ENCODE data around the gene AGAP3.

The AGAP3 gene

DNA sequence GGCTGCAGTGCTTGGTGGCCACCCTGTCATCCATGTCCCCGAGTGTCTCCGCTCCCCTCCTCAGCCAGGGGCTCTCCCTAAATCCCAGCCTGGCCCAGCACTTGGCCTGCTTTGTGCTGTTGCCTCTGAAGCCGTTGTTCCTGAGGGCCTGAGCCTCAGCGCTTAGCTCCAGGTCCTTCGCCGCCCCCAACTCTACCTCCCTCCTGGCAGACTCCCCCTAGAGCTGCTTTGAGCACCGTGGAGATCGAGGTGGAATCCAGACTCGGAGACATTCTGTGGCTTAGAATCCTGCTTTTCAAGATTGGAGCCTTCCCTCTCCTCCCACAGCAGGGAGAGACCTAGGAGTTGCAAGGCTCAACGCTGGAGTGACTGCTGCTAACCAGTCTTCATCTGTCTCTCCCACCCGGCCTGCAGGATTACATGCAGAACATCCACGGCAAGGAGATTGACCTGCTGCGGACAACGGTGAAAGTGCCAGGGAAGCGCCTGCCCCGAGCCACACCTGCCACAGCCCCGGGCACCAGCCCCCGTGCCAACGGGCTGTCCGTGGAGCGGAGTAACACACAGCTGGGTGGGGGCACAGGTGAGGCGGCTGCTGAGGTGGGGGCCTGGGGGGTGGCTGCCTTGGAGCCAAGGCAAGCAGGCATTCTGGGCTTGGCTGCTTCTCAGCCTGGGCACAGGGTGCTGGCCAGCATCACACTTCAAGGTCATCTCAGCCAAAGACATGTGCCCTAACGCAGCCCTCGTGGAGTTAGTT lies 47.9 kb downstream of the AGAP3 start:
- TF ChIP-seq, protein P1, sequence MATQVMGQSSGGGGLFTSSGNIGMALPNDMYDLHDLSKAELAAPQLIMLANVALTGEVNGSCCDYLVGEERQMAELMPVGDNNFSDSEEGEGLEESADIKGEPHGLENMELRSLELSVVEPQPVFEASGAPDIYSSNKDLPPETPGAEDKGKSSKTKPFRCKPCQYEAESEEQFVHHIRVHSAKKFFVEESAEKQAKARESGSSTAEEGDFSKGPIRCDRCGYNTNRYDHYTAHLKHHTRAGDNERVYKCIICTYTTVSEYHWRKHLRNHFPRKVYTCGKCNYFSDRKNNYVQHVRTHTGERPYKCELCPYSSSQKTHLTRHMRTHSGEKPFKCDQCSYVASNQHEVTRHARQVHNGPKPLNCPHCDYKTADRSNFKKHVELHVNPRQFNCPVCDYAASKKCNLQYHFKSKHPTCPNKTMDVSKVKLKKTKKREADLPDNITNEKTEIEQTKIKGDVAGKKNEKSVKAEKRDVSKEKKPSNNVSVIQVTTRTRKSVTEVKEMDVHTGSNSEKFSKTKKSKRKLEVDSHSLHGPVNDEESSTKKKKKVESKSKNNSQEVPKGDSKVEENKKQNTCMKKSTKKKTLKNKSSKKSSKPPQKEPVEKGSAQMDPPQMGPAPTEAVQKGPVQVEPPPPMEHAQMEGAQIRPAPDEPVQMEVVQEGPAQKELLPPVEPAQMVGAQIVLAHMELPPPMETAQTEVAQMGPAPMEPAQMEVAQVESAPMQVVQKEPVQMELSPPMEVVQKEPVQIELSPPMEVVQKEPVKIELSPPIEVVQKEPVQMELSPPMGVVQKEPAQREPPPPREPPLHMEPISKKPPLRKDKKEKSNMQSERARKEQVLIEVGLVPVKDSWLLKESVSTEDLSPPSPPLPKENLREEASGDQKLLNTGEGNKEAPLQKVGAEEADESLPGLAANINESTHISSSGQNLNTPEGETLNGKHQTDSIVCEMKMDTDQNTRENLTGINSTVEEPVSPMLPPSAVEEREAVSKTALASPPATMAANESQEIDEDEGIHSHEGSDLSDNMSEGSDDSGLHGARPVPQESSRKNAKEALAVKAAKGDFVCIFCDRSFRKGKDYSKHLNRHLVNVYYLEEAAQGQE (IDR thresholded peaks at IDR 0.05; ENCODE audit: insufficient read depth in 1 of 2, low read depth in 2 of 2, low read length in 2 of 2), result no peak
- TF ChIP-seq SIN3A (IDR thresholded peaks at IDR 0.05; ENCODE audit: borderline replicate concordance, insufficient read depth, low read length) (no peak), FOXP2 (optimal IDR thresholded peaks at IDR 0.05; ENCODE audit: borderline replicate concordance, extremely low read depth, extremely low read length, insufficient read depth) (no peak), TAF1 (IDR thresholded peaks at IDR 0.05; ENCODE audit: borderline replicate concordance, insufficient read depth, low read length) (no peak), POLR2AphosphoS5 (IDR thresholded peaks at IDR 0.05; ENCODE audit: low read depth, low read length) (no peak)

DNA sequence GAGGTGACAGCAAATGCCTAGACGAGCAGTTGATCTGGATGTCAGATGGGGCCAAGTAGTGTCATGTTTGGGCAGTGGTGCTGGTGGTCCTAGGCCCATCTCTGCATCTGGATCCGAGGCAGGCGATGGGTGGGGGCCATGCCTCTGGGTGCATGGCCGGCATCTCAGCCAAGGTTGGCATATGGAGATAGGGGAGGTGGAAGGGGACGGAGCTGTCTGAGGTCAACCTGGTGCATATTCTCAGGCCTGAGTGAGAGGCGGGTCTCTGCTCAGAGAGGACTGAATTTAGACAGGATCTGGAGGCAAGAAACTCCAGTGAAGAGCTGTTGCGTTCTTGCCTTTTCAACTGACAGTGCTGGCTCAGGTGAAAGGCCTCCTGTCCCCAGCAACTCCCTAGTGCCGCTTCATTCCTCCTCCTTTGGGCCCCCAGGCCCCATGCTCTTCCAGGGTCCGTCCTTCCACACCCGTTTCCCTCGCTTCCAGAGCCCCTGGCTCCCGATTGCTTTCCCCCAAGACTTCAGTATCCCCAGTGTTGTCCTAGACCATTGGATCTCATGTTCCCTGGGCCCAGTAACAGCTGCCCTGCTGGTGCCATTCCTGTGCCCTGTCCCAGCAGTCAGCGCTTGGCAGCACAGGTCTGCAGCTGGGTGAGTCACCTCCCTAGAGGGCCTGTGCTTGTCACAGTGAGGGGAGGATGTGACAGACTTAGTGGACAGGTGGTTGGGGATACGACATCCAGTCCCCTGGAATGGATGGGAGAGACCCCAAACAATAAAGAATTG lies 48.7 kb downstream of the AGAP3 start:
- no peak for TF ChIP-seq TAF1 (IDR thresholded peaks at IDR 0.05; ENCODE audit: borderline replicate concordance, insufficient read depth, low read length)
- no peak for TF ChIP-seq SIN3A (IDR thresholded peaks at IDR 0.05; ENCODE audit: borderline replicate concordance, insufficient read depth, low read length)
- no peak for TF ChIP-seq FOXP2 (optimal IDR thresholded peaks at IDR 0.05; ENCODE audit: borderline replicate concordance, extremely low read depth, extremely low read length, insufficient read depth)
- TF ChIP-seq, protein P1 (IDR thresholded peaks at IDR 0.05; ENCODE audit: insufficient read depth in 1 of 2, low read depth in 2 of 2, low read length in 2 of 2), result no peak
- no peak for TF ChIP-seq POLR2AphosphoS5 (IDR thresholded peaks at IDR 0.05; ENCODE audit: low read depth, low read length)

DNA sequence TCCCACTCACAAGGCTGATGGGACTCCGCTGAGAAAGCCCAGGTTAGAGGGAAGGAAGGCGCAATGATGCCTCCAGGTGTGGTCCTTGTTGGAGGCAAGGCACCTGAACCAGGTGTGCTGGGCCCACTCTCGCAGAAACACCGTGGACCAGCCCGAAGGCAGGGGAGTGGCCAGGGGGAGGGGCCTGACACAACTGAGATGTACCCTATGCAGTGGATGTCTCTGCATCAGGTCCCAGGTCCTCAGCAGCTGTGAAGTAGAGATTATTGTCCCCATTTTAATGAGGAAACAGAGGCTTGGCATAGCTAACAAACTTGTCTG lies 49.2 kb downstream of the AGAP3 start:
- TF ChIP-seq, protein P1 (IDR thresholded peaks at IDR 0.05; ENCODE audit: insufficient read depth in 1 of 2, low read depth in 2 of 2, low read length in 2 of 2), result no peak
- TF ChIP-seq POLR2AphosphoS5 (IDR thresholded peaks at IDR 0.05; ENCODE audit: low read depth, low read length) (no peak), FOXP2 (optimal IDR thresholded peaks at IDR 0.05; ENCODE audit: borderline replicate concordance, extremely low read depth, extremely low read length, insufficient read depth) (no peak), TAF1 (IDR thresholded peaks at IDR 0.05; ENCODE audit: borderline replicate concordance, insufficient read depth, low read length) (no peak), SIN3A (IDR thresholded peaks at IDR 0.05; ENCODE audit: borderline replicate concordance, insufficient read depth, low read length) (no peak)

DNA sequence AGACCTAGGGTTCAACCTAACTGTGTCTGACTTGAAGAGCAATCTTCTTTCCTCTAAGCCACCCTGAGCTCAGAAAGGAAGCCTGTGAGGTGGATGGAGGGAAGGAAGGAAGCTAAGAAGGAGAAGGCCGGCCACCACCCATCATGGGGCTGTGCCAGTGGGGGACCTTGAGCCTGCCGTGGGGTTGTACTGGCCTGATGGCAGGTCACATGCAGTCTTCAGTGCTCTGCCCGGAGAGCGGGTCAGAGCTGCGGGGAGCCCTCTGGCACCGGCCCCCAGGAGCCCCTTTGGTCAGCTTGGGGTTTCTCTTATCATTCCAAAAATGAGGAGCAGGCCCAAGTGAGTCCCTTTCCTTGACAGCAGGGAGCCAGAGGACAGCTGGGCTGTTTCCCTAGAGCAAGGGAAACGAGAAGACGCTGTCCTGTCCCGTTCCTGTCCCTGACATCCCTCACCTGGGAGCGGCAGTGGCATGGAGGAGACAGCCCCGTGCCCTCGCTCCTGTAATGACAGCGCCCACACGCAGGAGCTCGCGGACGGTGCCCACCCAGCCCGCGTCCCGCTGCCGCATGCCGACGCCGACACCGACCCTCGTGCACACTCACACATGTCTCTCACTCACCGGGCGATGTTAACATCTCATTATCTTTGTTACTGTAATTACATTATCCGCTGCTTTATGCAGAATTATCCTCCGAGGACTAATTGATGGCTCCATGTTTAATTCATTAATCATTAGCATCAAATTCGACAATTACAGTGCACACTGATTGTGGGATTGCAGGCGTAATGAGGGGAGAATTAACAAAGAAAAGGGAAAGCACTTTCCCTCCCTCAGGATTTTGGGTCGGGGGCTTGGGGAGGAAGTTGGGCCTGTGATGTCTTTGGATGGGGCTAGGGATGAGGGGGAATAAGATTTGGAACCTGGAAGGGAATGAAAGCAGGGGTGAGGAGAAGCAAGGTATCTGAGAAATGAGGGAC lies 49.9 kb downstream of the AGAP3 start:
- TF ChIP-seq, protein P1 (IDR thresholded peaks at IDR 0.05; ENCODE audit: insufficient read depth in 1 of 2, low read depth in 2 of 2, low read length in 2 of 2), result no peak
- TF ChIP-seq POLR2AphosphoS5 (IDR thresholded peaks at IDR 0.05; ENCODE audit: low read depth, low read length) (no peak), FOXP2 (optimal IDR thresholded peaks at IDR 0.05; ENCODE audit: borderline replicate concordance, extremely low read depth, extremely low read length, insufficient read depth) (no peak), TAF1 (IDR thresholded peaks at IDR 0.05; ENCODE audit: borderline replicate concordance, insufficient read depth, low read length) (no peak), SIN3A (IDR thresholded peaks at IDR 0.05; ENCODE audit: borderline replicate concordance, insufficient read depth, low read length) (no peak)

Data from PFSK-1 (cell line).